HG03558 (cell line): ENCODE measurements around the gene SCYL2.
"Not testable (repeated sequence)": the region's sequence is repeated elsewhere in the genome, so short reads cannot be mapped to it uniquely, and the experiment has no call there.

Experiments used
- ATAC-seq: cut with Tn5 transposase; IDR thresholded peaks from one replicate; pipeline ENCODE4 v1.9.1; 2021; ENCODE audit warnings: moderate number of reproducible peaks; ENCODE audit not compliant: unreplicated experiment; ENCODE audit errors: extremely low read depth

Gene SCYL2

GRCh38 chr12:100258127-100258526 is 8.8 kb upstream of the SCYL2 start:
- no peak for ATAC-seq

GRCh38 chr12:100263131-100263530 is 3.8 kb upstream of the SCYL2 start:
- ATAC-seq: no peak

GRCh38 chr12:100265107-100265506 is 1.9 kb upstream of the SCYL2 start:
- not testable (repeated sequence) for ATAC-seq

DNA sequence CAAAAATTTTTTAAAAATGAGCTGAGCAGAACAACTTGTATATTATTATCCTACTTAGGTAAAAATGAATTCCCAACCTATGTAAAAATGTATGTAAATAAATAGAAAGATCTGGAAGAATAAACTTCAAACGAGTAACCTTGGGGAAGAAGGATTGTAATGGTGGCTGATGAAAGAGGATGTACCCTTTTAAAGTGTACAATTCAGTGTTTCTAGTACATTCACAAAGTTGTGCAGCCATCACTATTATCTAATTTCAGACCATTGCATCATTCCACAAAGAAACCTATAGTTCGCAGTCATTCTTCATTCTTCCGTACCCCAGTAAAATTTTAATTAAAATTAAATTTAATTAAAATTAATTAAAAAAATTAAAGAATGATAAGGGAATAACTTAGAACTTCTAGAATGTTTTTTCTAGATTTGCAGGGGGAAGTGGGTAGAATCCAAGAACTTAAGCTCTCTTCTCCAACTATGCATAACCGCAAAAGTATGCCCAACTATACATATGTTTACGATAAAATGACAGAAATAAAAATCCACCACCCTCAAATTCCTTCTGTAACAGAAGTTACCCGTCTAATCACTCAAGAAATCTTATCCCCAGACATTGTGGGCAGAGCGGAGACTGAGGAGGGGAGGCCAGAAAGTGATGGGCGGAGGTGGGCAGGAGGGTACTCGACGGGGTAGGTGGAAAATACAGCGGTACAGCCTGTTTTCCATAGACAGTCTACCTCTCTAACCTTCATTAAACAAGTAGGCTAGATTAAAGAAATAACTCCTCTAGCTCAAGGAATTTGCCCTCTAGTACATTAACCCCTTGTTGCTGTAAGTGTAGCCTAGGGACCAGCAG is 1.0 kb upstream of the SCYL2 start:
- ATAC-seq: peak; percentile 18

- peak; percentile 65 for ATAC-seq
Observed at GRCh38 chr12:100266585-100266834, 467 bp upstream of the SCYL2 start.

GRCh38 chr12:100267603-100268281 is 765 bp downstream of the SCYL2 start:
- peak; percentile 5 for ATAC-seq

- ATAC-seq: no peak
Observed at GRCh38 chr12:100268835-100269564, 2.0 kb downstream of the SCYL2 start.

GRCh38 chr12:100273782-100274181 is 6.8 kb downstream of the SCYL2 start:
- ATAC-seq: no peak

DNA sequence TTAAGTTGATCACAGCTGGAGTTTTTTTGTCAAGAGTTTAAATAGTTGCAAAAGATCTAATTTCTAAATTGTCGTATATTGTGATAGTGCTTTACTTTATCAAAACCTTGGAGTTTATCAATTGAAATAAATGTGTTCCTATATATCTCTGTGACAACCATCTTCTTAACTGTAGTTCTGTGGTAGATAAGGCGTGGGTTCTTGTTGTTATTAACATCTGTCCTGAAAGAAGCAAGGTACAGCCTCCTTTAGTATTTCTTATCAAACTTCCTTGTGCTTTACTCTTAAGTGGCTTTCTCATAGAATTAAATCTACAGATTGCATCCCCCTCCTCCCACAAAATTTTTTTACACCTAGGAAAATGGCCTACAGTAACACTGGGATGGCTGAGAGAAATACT is 7.3 kb downstream of the SCYL2 start:
- ATAC-seq: no peak

- ATAC-seq: no peak
Observed at GRCh38 chr12:100279159-100279558, 12.2 kb downstream of the SCYL2 start.

DNA sequence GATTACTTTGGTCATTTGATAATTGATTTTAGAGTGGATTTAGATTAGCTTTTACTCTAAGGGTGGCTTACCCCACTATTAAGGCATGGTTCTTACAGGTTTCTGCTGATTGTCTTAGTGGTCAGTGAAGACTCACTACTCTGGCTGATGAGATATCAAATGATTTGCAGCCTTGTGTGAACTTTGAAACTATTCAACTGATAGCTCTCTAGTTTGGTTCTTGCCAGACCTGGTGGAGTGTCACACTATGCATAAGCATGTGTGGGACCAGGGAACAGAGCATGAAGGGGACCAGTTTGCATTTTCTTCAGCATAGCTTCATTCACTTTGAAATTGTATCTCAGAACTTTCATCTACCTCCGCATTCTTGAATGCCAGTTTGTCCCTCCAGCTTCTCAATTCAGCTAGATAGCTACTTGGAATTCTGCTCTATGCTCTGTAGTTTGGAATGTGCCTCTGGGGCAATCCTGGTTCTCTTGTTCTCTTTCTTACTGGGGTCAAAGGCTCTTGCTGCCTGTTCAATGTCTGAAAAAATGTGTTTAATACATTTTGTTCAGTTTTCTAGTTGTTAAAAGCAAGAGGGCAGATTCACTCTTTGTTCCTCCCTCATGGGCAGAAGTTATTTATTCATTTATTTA is 12.7 kb downstream of the SCYL2 start:
- ATAC-seq: no peak

DNA sequence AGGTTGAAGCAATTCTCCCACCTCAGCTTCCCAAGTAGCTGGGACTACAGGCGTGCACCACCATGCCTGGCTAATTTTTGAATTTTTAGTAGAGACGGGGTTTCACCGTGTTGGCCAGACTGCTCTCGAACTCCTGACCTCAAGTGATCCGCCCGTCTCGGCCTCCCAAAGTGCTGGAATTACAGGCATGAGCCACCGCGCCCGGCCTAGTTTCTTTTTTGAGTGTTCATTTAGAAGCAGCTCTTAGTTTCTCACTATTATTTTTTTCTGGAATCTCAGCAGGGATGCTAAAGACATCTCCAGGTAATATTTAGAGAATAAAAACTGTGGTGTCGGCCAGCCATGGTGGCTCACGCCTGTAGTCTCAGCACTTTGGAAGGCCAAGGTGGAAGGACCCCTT is 17.6 kb downstream of the SCYL2 start:
- ATAC-seq: not testable (repeated sequence)

DNA sequence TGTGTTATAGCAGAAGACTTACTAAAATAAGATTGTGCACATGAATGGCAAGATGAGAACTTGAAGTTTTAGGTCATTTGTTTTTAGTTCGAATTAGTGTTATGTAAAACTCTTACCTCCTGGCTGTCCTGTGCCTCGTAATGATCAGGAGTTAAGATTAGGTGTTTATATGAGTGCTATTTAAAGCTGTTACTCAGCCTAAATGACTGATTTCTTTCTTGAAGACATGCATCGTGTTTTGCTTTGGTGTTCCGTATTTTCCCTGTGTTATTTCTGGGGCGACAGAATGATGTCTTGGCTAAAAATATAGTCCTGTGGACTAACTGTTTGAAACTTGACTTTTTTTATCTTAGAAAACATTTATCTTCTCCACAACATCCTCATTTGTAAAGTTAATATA is 22.1 kb downstream of the SCYL2 start:
- no peak for ATAC-seq

DNA sequence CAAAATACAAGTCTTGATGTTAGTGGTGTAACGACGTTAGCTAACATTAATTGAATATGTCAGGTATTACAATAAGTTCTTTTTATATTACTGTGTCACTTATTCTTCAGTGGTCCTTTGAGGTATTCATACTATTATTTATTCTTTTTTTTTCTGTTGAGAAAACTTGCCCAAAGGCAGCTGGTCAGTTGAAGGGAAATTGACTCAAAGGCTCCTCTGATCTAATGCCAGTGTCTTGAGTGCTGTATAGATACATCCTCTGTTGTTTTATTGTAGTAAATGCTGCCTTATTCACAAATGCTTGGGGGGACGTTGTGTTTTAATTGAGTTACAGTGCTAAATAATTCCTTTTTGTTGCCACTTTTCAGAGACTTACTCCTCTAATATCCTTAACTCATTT is 23.0 kb downstream of the SCYL2 start:
- ATAC-seq: no peak

DNA sequence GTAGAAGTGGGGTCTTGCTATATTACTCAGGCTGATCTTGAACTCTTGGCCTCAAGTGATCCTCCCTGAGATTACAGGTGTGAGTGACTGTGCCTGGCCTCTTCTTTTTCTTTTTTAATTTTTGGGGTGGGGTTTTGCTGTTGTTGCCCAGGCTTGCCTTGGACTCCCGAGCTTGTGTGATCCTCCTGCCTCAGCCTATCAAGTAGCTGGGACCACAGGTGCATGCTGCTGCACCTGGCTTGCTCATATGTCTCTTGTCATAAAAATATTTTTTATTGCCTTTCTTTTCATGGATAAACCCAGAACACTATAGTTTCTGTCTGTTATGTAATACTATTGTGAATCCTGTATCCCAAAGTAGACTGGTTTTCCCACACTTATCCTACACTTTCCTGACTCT is 26.0 kb downstream of the SCYL2 start:
- ATAC-seq: no peak

GRCh38 chr12:100294366-100294765 is 27.4 kb downstream of the SCYL2 start:
- ATAC-seq: not testable (repeated sequence)

GRCh38 chr12:100295764-100296555 is 29.0 kb downstream of the SCYL2 start:
- no peak for ATAC-seq

DNA sequence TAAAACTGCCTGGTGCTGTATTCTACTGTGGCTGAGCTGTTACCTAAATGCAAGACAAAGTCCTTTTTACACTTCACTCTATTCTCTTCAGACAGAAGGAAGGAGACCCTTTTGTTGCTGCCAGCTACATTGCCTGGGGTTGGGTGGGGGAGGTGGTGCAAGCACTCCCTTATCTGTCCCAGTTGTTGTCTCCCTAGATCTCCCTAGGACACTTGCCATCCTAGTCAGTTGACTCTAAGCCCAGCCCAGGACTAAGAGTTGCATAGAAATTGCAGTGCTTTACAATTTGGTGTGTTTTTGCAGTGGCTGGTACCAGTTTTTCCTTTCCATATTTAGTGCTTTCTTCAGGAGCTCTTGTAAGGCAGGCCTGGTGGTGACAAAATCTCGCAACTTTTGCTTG is 35.1 kb downstream of the SCYL2 start:
- no peak for ATAC-seq

DNA sequence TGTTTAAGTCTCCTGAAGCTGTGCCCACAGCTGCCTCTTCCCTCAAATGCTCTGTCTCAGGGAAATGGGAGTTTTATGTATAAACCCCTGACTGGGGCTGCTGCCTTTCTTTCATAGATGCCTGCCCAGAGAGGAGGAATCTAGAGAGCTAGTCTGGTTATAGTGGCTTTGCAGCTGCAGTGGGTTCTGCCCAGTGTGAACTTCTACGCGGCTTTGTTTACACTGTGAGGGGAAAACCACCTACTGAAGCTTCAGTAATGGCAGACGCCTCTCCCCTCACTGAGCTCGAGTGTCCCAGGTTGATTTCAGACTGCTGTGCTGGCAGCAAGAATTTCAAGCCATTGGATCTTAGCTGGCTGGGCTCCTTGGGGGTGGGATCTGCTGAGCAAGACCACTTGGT is 36.9 kb downstream of the SCYL2 start:
- ATAC-seq: no peak

DNA sequence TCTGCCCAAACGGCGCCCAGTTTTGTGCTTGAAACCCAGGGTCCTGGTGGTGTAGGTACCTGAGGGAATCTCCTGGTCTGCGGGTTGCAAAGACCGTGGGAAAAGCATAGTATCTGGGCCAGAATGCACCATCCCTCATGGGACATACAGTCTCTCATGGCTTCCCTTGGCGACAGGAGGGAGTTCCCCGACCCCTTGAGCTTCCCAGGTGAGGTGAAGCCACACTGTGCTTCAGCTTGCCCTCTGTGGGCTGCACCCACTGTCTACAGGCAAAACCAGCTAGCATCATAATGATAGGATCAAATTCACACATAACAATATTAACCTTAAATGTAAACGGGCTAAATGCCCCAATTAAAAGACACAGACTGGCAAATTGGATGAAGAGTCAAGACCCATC is 37.4 kb downstream of the SCYL2 start:
- ATAC-seq: not testable (repeated sequence)
